Heart left ventricle (tissue), 13 donors: Measurements from ENCODE around the gene TBX1.

Source experiments
- POLR2A ChIP-seq, 2 donors: fragments of 450-650 bp; IDR thresholded peaks; one replicate each; pipeline ENCODE4 v1.6.1; 2017; ENCODE audit warnings: antibody characterized with exemption in 2 of 2, mild to moderate bottlenecking in 2 of 2, moderate library complexity in 2 of 2
- TF ChIP-seq, protein P1 (sequence below), 12 donors: fragments of 200-600 bp; sonication (generic) in 4 of 12; IDR thresholded peaks; one replicate each; pipeline versions ENCODE4 v1.5.0 to v1.8.0; 2018 to 2022; ENCODE audit warnings: antibody characterized with exemption in 12 of 12, mild to moderate bottlenecking in 5 of 12
- donor health status: ischemic (EF 13 %, LVEDD 7.1; RV severe dilation, severe dysfunction).
- donor health status: DM: no; HTN: yes; CAD: no.
- donor health status: DM: no; HTN: no; CAD: no.
- donor health status: ischemic (EF 25% LVEDD 6.9; RV normal size, moderate dysfunction).
- donor health status: ischemic (EF 25% LVEDD 5.7; RV mildly dilated, moderate dysfunction).
- donor health status: ischemic (EF 35%, LVEDD 5.7; RV mildly dilated, moderate dysfunction).
- donor health status: nonischemic (EF 11% LVEDD 7.7; RV severe dilation, severe dysfunction).
- donor health status: DM: yes; HTN: yes; CAD: no.
- donor health status: PGD.
- donor health status: ischemic (EF 29% LVEDD 5.4; RV normal size, mild dysfunction).
- donor health status: nonischemic (EF 23%, LVEDD 6.1; RV moderate dilation, normal function).

DNA sequence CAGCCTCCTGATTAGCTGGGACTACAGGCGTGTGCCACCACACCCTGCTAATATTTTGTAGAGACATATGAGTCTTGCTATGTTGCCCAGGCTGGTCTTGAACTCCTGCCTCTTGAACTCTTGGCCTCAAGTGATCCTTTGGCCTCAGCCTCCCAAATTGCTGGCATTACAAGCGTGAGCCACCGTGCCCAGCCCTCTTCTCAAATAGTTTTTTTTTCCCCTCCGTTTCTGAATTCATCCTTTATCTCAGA is 11.8 kb downstream of the TBX1 start:
- TF ChIP-seq, protein P1, sequence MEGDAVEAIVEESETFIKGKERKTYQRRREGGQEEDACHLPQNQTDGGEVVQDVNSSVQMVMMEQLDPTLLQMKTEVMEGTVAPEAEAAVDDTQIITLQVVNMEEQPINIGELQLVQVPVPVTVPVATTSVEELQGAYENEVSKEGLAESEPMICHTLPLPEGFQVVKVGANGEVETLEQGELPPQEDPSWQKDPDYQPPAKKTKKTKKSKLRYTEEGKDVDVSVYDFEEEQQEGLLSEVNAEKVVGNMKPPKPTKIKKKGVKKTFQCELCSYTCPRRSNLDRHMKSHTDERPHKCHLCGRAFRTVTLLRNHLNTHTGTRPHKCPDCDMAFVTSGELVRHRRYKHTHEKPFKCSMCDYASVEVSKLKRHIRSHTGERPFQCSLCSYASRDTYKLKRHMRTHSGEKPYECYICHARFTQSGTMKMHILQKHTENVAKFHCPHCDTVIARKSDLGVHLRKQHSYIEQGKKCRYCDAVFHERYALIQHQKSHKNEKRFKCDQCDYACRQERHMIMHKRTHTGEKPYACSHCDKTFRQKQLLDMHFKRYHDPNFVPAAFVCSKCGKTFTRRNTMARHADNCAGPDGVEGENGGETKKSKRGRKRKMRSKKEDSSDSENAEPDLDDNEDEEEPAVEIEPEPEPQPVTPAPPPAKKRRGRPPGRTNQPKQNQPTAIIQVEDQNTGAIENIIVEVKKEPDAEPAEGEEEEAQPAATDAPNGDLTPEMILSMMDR (IDR thresholded peaks at IDR 0.05): no peak
- TF ChIP-seq POLR2A (IDR thresholded peaks at IDR 0.05): no peak
